A673 (cell line): ENCODE data around the gene TULP3. TPM values are rescaled to one million over a fixed set of nuclear protein-coding genes. Genes with fewer than 3 reads are reported as not detected.

Experiments
- BruUV-seq: library from RNA; stranded (reverse); fragments of 400-500 nt; replicated peaks from 2 replicates; lab custom pipeline; 2021; lab: Mats Ljungman, UMichigan
- CTCF ChIA-PET: fragments of 300-600 bp; sonication (Branson Sonifier 250); formaldehyde crosslinking; loops from one replicate; lab custom pipeline; 2022; ENCODE audit warnings: antibody characterized with exemption; lab: Charles Lee
- POLR2A ChIA-PET: fragments of 300-600 bp; sonication (Branson Sonifier 250); formaldehyde crosslinking; loops from one replicate; lab custom pipeline; 2022; ENCODE audit warnings: antibody characterized with exemption; ENCODE audit not compliant: low non-redundant PET; lab: Charles Lee
- DNase-seq: peaks from one replicate; pipeline ENCODE4 v3.0.0-alpha.2; 2015; ENCODE audit warnings: low spot score
- H3K27ac ChIP-seq: fragments of 200-600 bp; sonication (generic); 2 replicates; pipeline ENCODE4 v1.5.1; 2016; ENCODE audit warnings: mixed run types, low read depth, mild to moderate bottlenecking, mixed read lengths, antibody characterized with exemption, low read length; ENCODE audit not compliant: poor library complexity, severe bottlenecking
- H3K27me3 ChIP-seq: fragments of 200-600 bp; sonication (generic); replicated peaks from 2 replicates; pipeline ENCODE4 v1.6.1; 2017; ENCODE audit warnings: mixed run types, low read depth, mild to moderate bottlenecking, mixed read lengths, antibody characterized with exemption, low read length; ENCODE audit not compliant: insufficient read depth, poor library complexity
- H3K36me3 ChIP-seq: fragments of 200-600 bp; sonication (generic); 2 replicates; pipeline ENCODE4 v1.6.1; 2016; ENCODE audit warnings: mixed run types, mild to moderate bottlenecking, mixed read lengths, antibody characterized with exemption, low read length; ENCODE audit not compliant: insufficient read depth, poor library complexity, severe bottlenecking
- H3K4me1 ChIP-seq: fragments of 200-600 bp; sonication (generic); 2 replicates; pipeline ENCODE4 v1.6.1; 2017; ENCODE audit warnings: mixed run types, mild to moderate bottlenecking, mixed read lengths, antibody characterized with exemption, low read length; ENCODE audit not compliant: insufficient read depth, poor library complexity, severe bottlenecking
- H3K4me3 ChIP-seq: fragments of 200-600 bp; sonication (generic); 2 replicates; pipeline ENCODE4 v1.5.1; 2016; ENCODE audit warnings: low read depth, mixed run types, mild to moderate bottlenecking, mixed read lengths, low read length; ENCODE audit not compliant: poor library complexity, severe bottlenecking
- H3K9me3 ChIP-seq: fragments of 200-600 bp; sonication (generic); 2 replicates; pipeline ENCODE4 v1.6.1; 2016; ENCODE audit warnings: mixed run types, low read depth, mild to moderate bottlenecking, mixed read lengths, antibody characterized with exemption, low read length; ENCODE audit not compliant: poor library complexity, severe bottlenecking
- CTCF ChIP-seq: fragments of 300-800, 200-600 bp; sonication (generic); conservative IDR thresholded peaks from 2 replicates; pipeline ENCODE4 v1.5.1; 2017; ENCODE audit warnings: low read depth, mild to moderate bottlenecking, antibody characterized with exemption, low read length, moderate library complexity, mixed read lengths
- EZH2 ChIP-seq: fragments of 200-600 bp; sonication (generic); IDR thresholded peaks from 2 replicates; pipeline ENCODE4 v1.6.1; 2017; ENCODE audit warnings: borderline replicate concordance, low read depth, mild to moderate bottlenecking, mixed read lengths, antibody characterized with exemption, low read length; ENCODE audit not compliant: poor library complexity, severe bottlenecking
- intact Hi-C: fragments of 100-400 bp; cut with micrococcal nuclease; formaldehyde crosslinking; loops from one replicate; pipeline ENCODE4 v1.10.0; 2022; ENCODE audit not compliant: unreplicated experiment
- total RNA-seq: library from RNA; stranded (reverse); gene quantifications from 2 replicates; pipeline ENCODE4 v1.2.3, GENCODE V29; 2021

The TULP3 gene
- total RNA-seq, 1 experiment from 2014 or later: 48.1 TPM

- BruUV-seq: no TSS peak
- ChIA-PET POLR2A (no interaction called here), CTCF (no interaction called here)
- Histone ChIP-seq H3K4me1 (peaks cover 5% of the 10 kb centered on the region), H3K36me3 (no peaks in the 10 kb centered on the region), H3K4me3 (no peak overlapping the region), H3K27me3 (no peaks in the 10 kb centered on the region), H3K9me3 (no peaks in the 10 kb centered on the region), H3K27ac (no peak overlapping the region)
- peak; percentile 23 for DNase-seq
- intact Hi-C loops: no loop called here
- TF ChIP-seq CTCF (no peak), EZH2 (no peak)
These were observed 85.9 kb downstream of the TULP3 start for GRCh38 chr12:2976581-2976996.

GRCh38 chr12:2977776-2978175 is 87.1 kb downstream of the TULP3 start:
- intact Hi-C loops: no loop called here
- H3K9me3 ChIP-seq: no peaks in the 10 kb centered on the region
- H3K27me3 ChIP-seq: no peaks in the 10 kb centered on the region
- no TSS peak for BruUV-seq
- no peak for TF ChIP-seq EZH2
- no peak overlapping the region for H3K27ac ChIP-seq
- DNase-seq: no peak
- ChIA-PET CTCF (no interaction called here), POLR2A (no interaction called here)
- H3K4me1 ChIP-seq: peaks cover 5% of the 10 kb centered on the region
- no peak overlapping the region for H3K4me3 ChIP-seq
- no peaks in the 10 kb centered on the region for H3K36me3 ChIP-seq

GRCh38 chr12:2979806-2980205 is 89.1 kb downstream of the TULP3 start:
- intact Hi-C loops: no loop called here
- Histone ChIP-seq H3K36me3 (no peaks in the 10 kb centered on the region), H3K9me3 (no peaks in the 10 kb centered on the region), H3K4me1 (no peaks in the 10 kb centered on the region), H3K27me3 (no peaks in the 10 kb centered on the region), H3K4me3 (no peak overlapping the region), H3K27ac (no peak overlapping the region)
- BruUV-seq: no TSS peak
- ChIA-PET POLR2A (no interaction called here), CTCF (no interaction called here)
- TF ChIP-seq EZH2 (no peak), CTCF (no peak)
- no peak for DNase-seq

- no peak overlapping the region for H3K27ac ChIP-seq
- intact Hi-C loops: no loop called here
- no peaks in the 10 kb centered on the region for H3K4me1 ChIP-seq
- H3K4me3 ChIP-seq: no peak overlapping the region
- no peaks in the 10 kb centered on the region for H3K36me3 ChIP-seq
- no peak for TF ChIP-seq CTCF
- no peak for TF ChIP-seq EZH2
- H3K9me3 ChIP-seq: no peaks in the 10 kb centered on the region
- H3K27me3 ChIP-seq: no peaks in the 10 kb centered on the region
- ChIA-PET CTCF (no interaction called here), POLR2A (no interaction called here)
- no peak for DNase-seq
- no TSS peak for BruUV-seq
These were observed 89.9 kb downstream of the TULP3 start for GRCh38 chr12:2980630-2981029.
